BJ (cell line): Measurements from ENCODE around the gene ACAD8. TPM values are rescaled to one million over a fixed set of nuclear protein-coding genes. Genes with fewer than 3 reads are reported as not detected.
"Not testable (repeated sequence)": the region's sequence is repeated elsewhere in the genome, so short reads cannot be mapped to it uniquely, and the experiment has no call there.

Source experiments
- CTCF ChIA-PET: fragments of 350-600 bp; formaldehyde crosslinking; extraction: SDS; loops from one replicate; lab custom pipeline; 2021; ENCODE audit warnings: antibody characterized with exemption, inconsistent platforms; lab: Yijun Ruan, JAX
- POLR2A ChIA-PET: fragments of 300-600 bp; sonication (Branson Sonifier 250); formaldehyde crosslinking; extraction: SDS; loops from one replicate; lab custom pipeline; 2021; ENCODE audit warnings: antibody characterized with exemption; lab: Charles Lee
- DNase-seq: peaks from one replicate; pipeline ENCODE4 v3.0.0-alpha.2; 2011; ENCODE audit warnings: low read depth
- H3K27me3 ChIP-seq: 2 replicates; pipeline ENCODE4 v1.6.0; 2011; ENCODE audit warnings: low read length; ENCODE audit not compliant: control insufficient read depth, insufficient read depth
- H3K36me3 ChIP-seq: 2 replicates; pipeline ENCODE4 v1.5.1; 2011; ENCODE audit warnings: low read length; ENCODE audit not compliant: control insufficient read depth, insufficient read depth
- H3K4me3 ChIP-seq: 2 replicates; pipeline ENCODE4 v1.5.1; 2011; ENCODE audit warnings: low read depth, mild to moderate bottlenecking, control low read depth, low read length
- polyA plus RNA-seq: library from polyadenylated mRNA; depleted of rRNA; stranded (reverse); fragments of >200 nt; gene quantifications from 2 replicates; pipeline ENCODE4 v1.2.3, GENCODE V29; 2011
- TF ChIP-seq, protein P1 (sequence below): IDR thresholded peaks from 2 replicates; pipeline ENCODE4 v1.5.1; 2011; ENCODE audit warnings: low read depth, mild to moderate bottlenecking, control low read depth, inconsistent platforms, low read length, moderate library complexity; ENCODE audit not compliant: insufficient read depth

Gene ACAD8
- polyA plus RNA-seq, 1 experiment, result 19.4 TPM

DNA sequence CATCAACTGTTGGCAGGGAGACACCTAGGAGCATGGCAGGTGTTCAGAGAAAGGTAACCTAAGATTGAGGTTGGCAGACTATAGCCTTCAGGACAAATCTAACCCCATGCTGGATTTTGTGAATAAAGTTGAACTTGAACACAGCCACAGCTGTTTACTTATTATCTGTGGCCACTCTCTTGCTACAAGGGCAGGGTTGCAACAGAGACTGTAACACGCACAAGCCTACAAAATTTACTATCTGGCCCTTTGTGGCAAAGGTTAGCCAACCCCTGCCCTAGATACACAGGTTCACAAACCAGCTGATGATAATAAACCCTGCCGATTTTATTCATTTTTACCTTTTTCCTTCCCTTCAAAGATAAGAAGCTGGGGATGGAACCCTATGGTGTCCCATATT, 2.7 kb upstream of the ACAD8 start:
- POLR2A ChIA-PET, result no interaction called here
- no peak for DNase-seq
- TF ChIP-seq, protein P1, sequence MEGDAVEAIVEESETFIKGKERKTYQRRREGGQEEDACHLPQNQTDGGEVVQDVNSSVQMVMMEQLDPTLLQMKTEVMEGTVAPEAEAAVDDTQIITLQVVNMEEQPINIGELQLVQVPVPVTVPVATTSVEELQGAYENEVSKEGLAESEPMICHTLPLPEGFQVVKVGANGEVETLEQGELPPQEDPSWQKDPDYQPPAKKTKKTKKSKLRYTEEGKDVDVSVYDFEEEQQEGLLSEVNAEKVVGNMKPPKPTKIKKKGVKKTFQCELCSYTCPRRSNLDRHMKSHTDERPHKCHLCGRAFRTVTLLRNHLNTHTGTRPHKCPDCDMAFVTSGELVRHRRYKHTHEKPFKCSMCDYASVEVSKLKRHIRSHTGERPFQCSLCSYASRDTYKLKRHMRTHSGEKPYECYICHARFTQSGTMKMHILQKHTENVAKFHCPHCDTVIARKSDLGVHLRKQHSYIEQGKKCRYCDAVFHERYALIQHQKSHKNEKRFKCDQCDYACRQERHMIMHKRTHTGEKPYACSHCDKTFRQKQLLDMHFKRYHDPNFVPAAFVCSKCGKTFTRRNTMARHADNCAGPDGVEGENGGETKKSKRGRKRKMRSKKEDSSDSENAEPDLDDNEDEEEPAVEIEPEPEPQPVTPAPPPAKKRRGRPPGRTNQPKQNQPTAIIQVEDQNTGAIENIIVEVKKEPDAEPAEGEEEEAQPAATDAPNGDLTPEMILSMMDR, result no peak
- H3K36me3 ChIP-seq, result peaks cover 14% of the 10 kb centered on the region
- CTCF ChIA-PET, result interaction anchor here (1.2 kb wide), 1 partner anchor 11 kb away, joined by 4 read pairs; no protein-coding TSS in a partner anchor
- H3K27me3 ChIP-seq, result no peaks in the 10 kb centered on the region
- H3K4me3 ChIP-seq, result no peak overlapping the region

DNA sequence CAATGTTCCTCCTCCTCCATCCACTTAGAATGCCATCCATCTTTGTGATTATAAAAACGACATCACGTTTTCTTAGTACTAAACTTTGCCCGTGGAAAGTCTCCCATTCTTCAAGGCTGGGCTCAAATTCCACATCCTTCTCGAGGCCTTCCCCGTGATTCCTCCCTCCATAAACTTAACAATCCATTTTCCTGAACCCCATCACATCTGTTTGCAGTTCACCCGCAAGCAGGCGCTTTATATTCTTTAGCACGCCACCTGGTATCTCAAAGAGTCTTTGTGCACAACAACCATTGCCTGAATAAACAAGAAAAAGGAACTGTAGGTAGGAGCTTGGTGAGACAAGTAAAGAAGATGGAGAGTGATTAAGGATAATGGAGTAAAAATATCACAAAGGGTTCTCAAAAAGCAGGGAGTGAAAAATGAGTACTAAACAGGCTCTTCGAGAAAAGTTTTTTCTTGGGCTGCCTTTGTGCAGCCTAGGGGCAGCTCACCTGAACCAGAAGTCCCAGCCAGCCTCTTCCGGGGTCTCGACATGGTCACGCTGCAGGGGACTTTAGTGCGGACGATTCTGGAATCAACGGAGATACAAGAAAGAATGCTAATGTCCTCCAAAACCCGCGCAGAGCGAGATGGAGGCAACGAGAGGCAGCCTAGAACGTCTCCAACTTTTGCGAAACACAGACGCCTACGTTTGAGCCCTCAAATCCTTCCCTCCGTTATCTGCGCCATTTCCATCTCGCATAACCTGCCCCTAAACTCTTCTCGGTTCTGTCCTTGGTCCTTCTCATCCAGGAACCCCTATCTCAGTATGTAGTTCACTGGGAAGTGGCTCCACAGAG, 801 bp upstream of the ACAD8 start:
- H3K36me3 ChIP-seq, result peaks cover 7% of the 10 kb centered on the region
- ChIA-PET CTCF (interaction anchor here (1.4 to 1.7 kb wide), 3 partner anchors 8 to 23 kb away, joined by 4 read pairs; no protein-coding TSS in a partner anchor), POLR2A (no interaction called here)
- no peaks in the 10 kb centered on the region for H3K27me3 ChIP-seq
- no peak for DNase-seq
- TF ChIP-seq, protein P1, result no peak
- peak overlapping the region; percentile 96 for H3K4me3 ChIP-seq

DNA sequence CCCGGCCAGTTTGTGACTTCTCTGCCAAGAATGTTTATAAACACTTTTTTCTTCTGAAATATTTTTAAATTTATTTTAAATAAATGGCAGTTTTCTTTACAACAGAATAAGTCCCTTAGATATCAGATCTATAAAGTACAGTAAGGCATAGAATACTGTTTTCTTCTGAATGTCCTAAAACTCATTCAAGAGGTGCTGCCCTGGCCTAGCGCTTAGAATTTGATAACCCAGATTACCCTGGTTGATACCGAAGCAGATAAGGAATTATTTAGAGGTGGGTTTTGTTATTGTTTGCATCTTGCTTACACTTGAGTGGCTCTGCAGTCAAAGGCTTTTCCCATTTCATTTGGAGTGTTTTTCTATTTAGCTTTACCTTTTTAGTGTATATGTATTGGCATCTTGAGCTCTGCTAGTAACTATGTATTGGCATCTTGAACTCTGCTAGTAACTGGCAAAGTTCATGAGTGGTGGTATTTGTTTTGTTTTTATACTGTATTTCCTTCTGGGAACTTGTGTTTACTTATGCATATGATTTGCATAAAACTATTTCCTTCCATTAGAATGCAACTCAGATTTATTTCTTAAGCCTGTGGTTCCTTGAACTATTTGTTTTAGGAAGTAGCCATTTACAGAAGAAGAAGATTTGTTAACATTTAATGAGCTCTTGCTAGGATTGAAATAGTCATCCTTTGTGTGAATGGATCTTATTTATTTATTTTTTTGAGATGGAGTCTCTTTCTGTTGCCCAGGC, 1.2 kb downstream of the ACAD8 start:
- CTCF ChIA-PET, result interaction anchor here (1.7 kb wide), 2 partner anchors 8 to 10 kb away, joined by 4 to 7 read pairs; no protein-coding TSS in a partner anchor
- no peak for DNase-seq
- TF ChIP-seq, protein P1, result no peak
- no peaks in the 10 kb centered on the region for H3K27me3 ChIP-seq
- POLR2A ChIA-PET, result interaction anchor here (0.6 kb wide), 1 partner anchor 50 kb away, joined by 5 read pairs; no protein-coding TSS in a partner anchor
- peak overlapping the region; percentile 96 for H3K4me3 ChIP-seq
- H3K36me3 ChIP-seq, result peaks cover 12% of the 10 kb centered on the region

DNA sequence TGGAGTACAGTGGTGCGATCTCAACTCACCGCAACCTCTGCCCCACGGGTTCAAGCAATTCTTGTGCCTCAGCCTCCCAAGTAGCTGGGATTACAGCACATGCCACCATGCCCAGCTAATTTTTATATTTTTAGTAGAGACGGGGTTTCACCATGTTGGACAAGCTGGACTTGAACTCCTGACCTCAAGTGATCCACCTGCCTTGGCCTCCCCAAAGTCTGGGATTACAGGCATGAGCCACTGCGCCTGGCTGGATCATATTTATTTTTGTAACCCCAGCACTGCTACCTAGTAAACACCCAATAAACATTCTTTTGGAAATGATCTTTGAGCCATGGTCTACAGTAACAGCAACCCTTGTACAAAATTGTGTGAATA, 1.8 kb downstream of the ACAD8 start:
- H3K27me3 ChIP-seq, DNase-seq, H3K36me3 ChIP-seq, H3K4me3 ChIP-seq, CTCF ChIA-PET: not testable (repeated sequence)
- POLR2A ChIA-PET, result interaction anchor here (0.6 kb wide), 1 partner anchor 49 kb away, joined by 5 read pairs; no protein-coding TSS in a partner anchor

DNA sequence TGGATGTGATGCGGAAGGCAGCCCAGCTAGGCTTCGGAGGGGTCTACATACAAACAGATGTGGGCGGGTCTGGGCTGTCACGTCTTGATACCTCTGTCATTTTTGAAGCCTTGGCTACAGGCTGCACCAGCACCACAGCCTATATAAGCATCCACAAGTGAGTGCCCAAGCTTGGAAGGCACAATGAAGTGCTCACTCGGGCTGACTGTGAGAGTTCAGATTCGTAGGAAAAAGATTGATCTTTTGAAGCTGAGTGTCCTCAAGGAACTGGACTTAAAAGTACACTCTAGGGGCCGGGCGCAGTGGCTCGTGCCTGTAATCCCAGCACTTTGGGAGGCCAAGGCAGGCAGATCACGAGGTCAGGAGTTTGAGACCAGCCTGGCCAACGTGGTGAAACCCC, 3.7 kb downstream of the ACAD8 start:
- DNase-seq, result no peak
- H3K4me3 ChIP-seq, result no peak overlapping the region
- CTCF ChIA-PET, result no interaction called here
- no peaks in the 10 kb centered on the region for H3K27me3 ChIP-seq
- H3K36me3 ChIP-seq, result peaks cover 9% of the 10 kb centered on the region
- TF ChIP-seq, protein P1, result no peak
- POLR2A ChIA-PET, result no interaction called here
